ENCODE data around the gene JADE3.
"Not testable (repeated sequence)": the region's sequence is repeated elsewhere in the genome, so short reads cannot be mapped to it uniquely, and the experiment has no call there.

JADE3 gene

DNA sequence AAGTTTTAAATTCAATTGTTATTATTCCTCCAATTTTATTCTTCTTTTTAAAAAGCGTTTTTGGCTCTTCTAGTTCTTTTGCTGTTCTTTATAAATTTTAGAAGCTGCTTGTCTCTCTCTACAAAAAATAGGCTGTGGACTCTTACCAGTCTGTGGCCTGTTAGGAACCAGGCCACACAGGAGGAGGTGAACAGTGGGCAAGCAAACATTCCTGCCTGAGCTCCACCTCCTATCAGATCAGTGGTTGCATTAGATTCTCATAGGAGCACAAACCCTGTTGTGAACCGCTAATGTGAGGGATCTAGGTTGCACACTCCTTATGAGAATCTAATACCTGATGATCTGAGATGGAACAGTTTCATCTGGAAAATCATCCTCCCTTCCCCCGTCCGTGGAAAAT lies 23.1 kb downstream of the JADE3 start:
- no peak for DNase-seq (ENCODE audit: low read depth)

DNA sequence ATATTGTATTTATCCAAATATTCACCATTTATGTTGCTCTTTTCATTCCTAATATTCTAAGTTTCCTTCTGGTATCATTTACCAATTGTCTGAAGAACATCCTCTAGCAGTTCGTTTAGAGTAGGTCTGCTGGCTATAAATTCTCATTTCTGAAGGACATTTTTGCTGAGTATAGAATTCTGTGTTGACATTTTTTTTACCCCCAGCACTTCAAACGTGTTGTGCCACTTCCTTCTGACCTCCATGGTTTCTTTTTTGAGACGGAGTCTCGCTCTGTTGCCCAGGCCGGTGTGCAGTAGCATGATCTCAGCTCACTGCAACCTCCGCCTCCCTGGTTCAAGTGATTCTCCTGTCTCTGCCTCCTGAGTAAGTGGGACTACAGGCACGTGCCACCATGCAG lies 26.4 kb downstream of the JADE3 start:
- no peak for DNase-seq (ENCODE audit: low read depth)

DNA sequence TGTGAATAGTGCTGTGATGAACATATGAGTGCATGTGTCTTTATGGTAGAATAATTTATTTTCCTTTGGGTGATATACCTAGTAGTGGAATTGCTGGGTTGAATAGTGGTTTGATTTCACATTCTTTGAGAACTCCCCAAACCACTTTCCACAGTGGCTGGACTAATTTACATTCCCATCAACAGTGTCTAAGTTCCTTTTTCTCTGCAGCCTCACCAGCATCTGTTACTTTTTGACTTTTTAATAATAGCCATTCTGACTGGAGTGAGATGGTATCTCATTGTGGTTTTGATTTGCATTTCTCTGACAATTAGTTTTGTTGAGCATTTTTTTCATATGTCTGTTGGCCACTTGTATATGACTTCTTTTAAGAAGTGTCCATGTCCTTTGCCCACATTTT lies 29.1 kb downstream of the JADE3 start:
- DNase-seq (ENCODE audit: low read depth): peak; percentile 79

DNA sequence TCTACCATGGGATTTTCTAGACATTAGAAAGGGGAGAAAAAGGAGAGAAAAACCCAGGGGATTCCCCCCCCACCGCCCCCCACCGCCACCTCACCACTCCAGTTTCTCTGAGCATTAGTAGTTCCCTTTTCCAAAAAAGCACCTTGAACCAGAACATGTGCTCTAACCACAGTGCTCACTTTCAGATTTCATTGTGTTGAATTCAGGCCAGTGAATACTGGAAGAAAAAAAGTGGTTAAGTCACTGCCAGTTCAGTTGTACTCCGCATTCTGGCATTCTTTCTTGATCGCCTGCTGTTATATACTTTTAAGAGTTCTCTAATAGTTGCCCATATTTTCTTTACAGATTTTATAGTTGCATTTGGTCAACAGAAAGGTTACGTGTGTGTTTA lies 40.9 kb downstream of the JADE3 start:
- DNase-seq (ENCODE audit: low read depth): no peak

DNA sequence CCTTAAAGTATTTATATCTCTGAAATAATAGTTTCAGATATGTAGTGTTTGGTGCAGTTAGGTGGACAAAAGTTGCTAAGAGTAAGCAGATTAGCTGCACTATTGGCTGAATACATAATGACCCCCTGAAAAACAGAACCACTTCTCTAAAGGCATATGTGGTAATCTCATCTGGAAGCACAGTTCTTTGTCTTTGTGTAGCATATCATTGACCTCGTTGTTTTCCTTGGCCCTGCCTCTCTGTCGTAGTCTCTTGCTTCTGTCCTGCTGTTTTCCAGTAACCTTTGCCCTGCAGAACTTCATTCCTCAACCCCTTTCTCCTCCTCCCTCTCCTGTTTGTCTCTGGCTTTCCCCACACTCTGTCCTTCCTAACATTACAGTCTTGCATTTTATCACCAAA lies 41.4 kb downstream of the JADE3 start:
- peak; percentile 37 for DNase-seq (ENCODE audit: low read depth)

DNA sequence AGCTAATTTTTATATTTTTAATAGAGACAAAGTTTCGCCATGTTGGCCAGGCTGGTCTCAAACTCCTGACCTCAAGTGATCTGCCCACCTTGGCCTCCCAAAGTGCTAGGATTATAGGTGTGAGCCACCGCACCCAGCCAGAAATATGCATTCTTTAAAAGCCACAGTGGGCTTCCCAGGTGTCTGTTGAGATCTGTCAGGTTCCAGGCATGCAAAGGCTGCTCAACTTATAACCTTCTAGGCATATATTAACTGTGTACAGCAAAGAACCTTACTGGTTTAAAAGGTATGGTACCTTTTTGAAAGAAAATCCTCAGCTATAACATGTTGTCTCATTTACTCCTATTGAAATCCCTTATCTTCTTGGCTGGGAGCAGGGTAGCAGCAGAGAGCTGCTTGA lies 42.5 kb downstream of the JADE3 start:
- no peak for DNase-seq (ENCODE audit: low read depth)

DNA sequence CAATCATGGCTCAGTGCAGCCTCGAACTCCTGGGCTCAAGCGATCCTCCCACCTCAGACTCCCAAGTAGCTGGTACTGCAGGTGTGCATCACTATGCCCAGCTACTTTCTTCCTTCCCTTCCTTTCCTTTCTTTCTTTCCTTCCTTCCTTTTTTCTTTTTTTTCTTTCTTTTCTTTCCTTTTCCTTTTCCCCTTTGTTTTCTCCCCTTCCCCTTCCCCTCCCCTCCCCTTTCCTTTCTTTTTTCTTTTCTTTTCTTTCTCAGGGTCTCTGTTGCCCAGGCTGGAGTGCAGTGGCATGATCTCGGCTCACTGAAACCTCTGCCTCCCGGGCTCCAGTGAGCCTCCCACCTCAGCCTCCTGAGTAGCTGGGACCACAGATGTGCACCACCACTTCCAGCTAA lies 44.4 kb downstream of the JADE3 start:
- not testable (repeated sequence) for DNase-seq (ENCODE audit: low read depth)

DNA sequence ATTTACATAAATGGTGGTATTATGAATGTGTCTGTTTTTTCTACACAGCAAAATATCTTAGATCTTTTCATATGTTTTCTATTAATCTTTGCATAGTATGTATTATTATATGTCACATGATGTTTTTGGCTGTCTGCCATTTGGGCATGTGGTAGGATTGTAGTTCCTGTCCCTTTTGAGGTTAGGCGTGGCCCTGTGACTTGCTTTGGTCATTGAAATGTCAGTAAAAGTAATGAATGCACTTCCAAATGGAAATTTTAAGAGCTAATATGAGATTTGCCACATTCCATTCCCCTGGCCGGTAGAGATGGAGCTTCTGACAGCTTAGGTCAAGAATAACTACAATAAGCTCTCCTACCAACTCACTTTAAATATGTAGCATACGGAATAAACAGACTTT lies 45.1 kb downstream of the JADE3 start:
- DNase-seq (ENCODE audit: low read depth): no peak

DNA sequence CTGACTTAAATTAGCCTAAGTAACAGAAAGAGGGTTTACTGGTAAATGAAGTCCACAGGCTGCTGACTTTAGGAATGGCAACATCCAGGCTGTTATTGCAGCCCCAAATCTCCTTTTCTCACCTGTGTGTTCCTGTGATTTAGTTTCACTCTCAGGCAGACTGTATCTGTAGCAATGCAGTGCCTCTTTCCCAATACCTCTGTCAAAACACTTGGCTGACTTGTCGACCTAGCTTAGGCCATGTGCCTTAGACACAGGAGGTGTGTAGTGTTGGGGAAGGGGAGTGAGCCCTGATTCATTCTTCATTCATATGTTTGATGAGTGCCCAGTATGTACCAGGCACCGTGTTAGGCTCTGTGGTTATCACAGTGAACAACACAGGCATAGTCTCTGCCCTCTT lies 46.9 kb downstream of the JADE3 start:
- no peak for DNase-seq (ENCODE audit: low read depth)

DNA sequence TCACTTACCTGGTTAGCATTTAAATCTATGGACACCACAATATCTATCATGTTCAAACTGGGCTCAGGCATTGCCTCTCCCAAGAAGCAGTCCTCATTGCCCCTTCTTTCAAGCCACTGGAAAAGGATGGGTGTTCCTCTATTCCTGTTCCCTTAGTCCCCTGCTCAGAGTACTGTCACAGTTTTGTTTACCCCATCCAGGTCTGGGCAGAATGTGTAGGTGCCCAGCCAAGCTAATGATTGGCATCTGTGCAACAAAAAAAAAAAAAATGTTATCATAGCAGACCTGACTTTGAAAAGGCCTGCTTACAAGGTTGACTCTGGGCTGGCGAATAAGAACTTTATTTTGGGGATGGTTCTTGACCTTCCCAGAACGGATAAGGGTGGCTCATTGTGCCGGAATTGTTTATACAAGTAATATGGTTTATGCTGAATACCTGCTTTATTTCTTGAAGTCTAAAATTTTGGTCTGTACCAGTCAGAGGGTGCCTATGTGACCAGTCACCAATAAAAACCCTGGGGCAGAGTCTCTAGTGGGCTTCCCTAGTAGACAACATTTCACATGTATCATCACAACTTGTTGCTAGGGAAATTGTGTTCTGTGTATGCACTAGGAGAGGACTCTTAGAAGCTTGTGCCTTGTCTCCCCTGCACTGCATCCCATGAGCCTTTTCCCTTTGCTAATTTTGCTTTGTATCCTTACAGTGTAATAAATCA lies 47.9 kb downstream of the JADE3 start:
- peak; percentile 52 for DNase-seq (ENCODE audit: low read depth)

DNA sequence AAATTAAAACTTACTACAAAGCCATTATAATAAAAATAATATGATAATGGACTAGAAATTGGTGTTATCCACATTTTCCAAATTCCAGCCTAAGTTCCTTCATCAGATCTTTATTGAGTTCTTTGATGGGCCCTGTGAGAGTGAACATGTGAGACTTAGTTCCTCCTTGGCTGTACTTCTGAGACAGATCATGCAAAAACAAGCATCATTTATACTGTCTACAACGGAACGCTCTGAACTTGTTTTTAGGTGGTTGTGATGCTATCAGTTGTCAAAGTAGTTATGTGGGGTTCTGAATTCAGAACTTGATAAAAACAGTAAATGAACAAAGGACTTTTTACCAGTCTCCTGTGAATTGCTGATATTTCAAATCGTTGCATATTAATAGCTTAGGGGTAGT lies 48.9 kb downstream of the JADE3 start:
- no peak for DNase-seq (ENCODE audit: low read depth)

DNA sequence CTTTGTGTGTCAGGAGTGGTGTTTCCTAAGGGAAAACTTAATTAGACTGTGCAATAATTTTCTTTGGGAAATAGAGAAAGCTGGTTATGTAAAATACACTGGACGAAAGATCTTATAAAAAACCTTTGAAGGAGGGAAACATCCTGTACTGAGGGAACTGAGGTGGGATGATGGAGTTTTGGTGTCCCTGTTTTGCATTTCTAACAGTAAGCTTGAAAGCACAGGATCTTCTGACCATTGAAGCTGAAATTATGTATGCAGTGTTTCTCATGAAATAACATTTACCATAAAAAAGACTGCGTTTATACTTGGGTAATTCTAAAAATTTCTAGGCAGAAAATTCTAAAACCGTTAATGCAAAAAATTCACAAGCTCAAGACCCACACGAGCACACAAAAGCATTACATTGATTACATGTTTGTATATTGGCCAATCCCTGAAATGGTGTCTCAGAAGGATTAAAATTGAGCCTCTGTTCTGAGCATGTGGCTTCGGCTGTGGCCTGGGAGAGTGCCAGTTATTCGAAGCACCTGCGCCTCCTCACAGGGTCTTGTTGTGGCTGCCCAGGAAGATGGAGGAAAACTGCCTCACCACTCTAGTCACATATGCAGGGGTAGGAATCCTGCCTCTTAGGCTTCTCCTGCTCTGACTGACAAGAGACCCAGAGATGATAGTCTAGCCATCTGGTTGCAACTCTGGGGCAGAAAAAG lies 49.5 kb downstream of the JADE3 start:
- DNase-seq (ENCODE audit: low read depth): no peak

DNA sequence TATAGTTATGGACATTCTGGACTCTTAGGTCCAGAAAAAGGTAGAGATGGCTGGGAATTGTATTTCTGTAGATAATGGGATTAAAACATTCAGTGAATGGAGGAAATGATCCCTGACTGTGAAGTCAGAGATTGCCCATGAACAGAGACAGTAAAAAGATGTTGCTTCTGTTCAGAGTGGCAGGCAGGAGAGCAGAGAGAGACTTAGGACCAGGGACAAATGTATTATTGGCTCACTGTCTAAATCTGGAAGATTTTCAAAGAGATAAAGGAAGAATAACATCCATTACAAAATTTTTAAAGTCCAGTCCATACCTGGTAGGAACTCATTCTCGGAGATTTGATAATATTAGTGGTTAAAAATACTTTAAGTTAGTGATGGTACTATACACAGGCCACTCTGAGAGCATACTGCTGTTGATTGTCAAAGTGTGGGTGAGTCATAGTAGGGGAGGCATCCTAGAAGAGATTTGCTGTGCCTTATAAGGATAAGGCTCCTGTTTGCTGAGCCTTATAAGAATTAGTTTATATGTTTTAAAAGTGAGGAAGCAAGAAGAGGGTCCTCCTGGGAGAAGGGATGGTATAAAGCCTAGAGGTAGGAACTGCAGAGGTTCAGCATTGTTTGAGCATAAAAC lies 53.0 kb downstream of the JADE3 start:
- peak; percentile 62 for DNase-seq (ENCODE audit: low read depth)

DNA sequence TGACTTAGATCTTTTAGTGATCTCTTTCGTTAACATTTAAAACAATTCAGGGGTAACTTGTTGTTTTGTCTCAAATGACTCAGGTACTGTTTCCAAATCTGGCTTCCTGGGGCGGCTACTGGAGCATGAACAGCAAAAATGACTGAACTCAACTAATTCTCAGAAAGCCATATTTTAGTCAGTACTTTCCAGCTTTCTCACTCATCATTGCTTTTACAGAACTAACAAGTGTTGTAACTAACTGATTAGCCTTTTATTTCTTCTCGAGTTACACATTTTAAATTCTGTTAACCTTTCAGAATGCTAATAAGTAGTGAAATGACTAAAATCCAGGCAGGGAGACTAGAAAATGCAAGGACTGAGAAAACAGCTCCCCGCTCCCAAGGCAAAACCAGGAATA lies 55.3 kb downstream of the JADE3 start:
- no peak for DNase-seq (ENCODE audit: low read depth)

DNA sequence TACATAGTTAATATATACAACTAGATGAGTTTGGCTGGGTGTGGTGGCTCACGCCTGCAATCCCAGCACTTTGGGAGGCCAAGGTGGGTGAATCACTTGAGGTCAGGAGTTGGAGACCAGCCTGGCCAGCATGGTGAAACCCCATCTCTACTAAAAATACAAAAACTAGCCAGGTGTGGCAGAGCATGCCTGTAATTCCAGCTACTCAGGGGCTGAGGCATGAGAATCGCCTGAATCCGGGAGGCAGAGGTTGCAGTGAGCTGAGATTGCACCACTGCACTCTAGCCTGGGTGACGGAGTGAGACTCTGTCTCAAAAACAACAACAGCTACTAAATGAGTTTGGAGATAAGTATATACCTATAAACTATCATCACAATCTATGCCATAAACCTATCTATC lies 64.8 kb downstream of the JADE3 start:
- DNase-seq (ENCODE audit: low read depth): not testable (repeated sequence)

DNA sequence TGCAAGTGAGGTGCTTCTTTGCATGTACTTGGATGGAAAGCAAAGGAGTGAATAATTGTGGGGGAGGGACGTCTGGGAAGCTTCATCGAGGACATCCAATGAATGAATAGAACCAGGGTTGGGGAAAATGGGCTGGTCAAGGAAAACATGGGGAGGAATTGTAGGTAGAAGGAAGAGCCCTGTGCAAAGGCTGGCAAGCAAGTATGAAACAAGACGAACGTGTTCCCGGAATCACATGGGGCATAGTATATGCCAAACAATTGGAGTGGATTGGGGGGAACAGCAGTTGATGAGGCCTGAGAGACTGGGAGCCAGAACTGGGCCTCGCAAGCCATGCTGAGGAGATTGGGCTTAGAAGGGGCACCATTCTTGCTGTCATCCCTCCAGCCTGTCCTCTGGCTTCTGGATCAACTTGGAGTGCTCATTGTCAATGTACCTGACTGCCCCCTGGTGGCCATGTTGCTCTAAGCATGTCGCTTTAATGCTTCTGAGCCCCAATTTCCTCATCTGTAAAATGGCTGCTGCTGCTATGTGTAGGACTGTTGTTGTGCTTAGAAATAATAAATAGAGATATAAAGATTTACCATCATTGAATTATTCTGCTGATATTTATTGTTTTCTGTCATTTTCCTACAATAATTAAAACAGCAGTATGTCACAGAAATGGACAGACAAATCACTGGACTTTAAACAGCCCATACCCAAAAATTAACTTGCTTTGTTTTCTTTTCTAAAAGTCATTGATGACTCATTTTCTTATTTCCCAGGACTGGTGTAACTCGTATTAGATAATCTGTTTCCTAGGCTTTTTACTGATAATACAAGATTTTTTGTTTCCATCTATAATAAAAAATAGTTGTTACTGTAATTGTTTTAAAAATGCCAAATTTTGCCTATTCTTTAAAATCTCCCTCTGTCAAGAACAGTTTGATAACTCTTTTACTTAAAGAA lies 66.4 kb downstream of the JADE3 start:
- DNase-seq (ENCODE audit: low read depth): peak; percentile 80

DNA sequence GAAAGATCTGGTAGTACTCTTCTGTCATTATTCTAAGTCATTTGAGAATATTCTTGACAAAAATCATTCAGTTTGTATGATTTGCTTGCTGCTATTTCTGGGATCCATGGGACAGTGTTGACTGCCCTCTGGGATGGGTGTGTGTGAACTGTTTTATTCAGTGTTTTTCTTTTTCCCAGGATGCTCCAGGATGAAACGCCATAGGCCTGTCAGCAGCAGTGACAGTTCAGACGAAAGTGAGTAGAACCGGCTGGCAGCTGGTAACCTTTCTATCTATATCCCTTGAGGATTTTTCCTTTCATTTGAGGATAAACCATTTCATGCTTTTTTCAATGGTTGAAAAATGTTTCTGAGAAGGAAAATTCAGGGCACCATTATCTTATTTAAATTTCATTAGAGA lies 72.5 kb downstream of the JADE3 start:
- no peak for DNase-seq (ENCODE audit: low read depth)

DNA sequence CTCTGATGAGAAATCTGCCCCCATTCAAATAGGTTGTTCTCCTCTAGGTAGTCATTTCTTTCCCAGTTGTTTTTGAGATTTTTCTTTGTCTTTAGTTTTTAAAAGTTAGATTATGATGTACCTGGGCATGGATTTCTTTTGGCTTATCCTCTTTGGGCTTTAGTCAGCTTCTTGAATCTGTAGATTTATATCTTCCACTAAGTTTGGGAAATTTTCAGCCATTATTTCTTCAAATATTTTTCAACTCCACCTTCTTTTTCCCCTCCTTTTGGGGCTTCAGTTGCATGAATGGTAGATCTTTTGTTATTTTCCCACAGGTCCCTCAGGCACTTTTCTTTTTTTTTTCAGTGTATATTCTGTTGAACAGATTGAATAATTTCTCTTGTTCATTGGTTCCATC lies 77.3 kb downstream of the JADE3 start:
- DNase-seq (ENCODE audit: low read depth): no peak

DNA sequence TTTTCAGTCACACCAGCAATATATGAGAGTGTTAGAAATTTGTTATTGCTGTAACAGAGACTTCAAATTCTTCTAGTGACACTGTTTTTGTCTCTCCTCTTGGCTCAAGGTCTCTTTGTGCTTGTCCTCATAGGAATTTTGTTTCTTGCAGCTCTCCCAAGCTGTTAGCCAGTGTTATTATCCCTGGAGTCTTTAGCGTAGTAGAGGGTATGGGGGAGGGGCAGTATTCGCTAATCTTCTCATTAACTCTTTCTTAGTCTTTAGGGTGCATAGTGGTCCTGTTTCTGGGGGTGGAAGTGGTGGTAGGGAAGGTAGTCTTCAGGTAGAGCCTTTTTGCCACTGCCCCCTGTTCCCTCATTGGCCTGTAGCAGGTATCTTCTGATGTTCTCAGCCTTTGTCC lies 79.4 kb downstream of the JADE3 start:
- no peak for DNase-seq (ENCODE audit: low read depth)

DNA sequence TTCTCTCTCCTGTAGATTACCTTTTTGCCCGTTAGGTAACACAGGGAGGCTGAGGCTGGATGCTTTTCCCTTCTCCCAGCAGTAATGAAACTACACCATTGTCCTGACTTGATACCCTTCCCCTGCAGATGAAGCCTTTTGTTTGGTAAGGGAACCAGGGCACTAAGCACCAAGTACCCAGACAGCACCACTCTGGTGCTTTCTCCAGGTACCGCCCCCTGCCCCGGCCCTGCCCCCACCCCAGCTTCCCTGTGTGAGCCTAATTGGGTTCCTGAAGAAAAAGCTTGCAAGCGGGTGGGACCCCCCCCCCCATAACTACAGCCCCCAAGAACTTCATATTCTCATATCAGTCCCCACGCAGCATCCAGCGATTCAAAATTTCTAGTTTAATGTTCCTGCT lies 79.8 kb downstream of the JADE3 start:
- no peak for DNase-seq (ENCODE audit: low read depth)

DNA sequence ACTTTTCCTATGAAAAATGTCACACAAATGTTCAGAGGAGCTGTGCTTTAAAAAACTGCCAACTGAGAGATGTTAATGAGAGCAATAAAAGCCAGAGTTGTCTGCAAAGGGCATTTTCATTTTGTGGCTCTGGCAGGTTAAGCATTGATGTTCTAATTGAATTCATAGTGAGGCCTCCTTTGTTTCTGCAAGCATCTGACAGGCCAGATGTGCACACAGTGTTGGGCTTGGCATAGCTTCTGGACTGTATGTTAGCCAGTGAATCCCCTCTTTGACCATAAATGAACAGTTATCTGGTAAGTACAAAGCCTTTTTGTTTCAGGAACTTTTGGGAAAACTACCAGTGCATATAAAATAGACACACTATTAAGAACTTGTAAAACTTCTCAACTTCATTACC lies 81.9 kb downstream of the JADE3 start:
- DNase-seq (ENCODE audit: low read depth): peak; percentile 11

DNA sequence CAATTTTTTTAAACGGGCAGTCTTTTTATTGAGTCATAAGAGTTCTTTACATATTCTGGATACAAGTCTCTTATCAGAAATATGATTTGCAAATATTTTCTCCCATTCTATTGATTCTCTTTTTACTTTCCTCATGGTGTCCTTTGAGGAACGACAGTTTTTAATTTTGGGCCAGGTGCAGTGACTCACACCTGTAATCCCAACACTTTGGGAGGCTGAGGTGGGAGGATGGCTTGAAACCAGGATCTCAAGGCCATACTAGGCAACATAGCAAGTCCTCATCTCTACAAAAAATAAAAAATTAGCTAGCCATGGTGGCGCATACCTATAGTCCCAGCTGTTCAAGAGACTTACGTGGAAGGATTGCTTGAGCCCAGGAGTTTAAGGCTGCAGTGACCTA lies 99.9 kb downstream of the JADE3 start:
- DNase-seq (ENCODE audit: low read depth): no peak
